Astrocyte of the spinal cord (primary cell): Measurements from ENCODE around the gene RTRAF.

Experiments
- DNase-seq: peaks from one replicate; pipeline ENCODE4 v3.0.0; 2011; ENCODE audit warnings: low read depth, low spot score
- H3K4me3 ChIP-seq: 2 replicates; pipeline ENCODE4 v1.5.1; 2011; ENCODE audit warnings: low read depth, mild to moderate bottlenecking, low read length, moderate library complexity
- CTCF ChIP-seq: IDR thresholded peaks from 2 replicates; pipeline ENCODE4 v1.5.1; 2012; ENCODE audit warnings: low read depth, mild to moderate bottlenecking, low read length, inconsistent platforms
- in situ Hi-C: cut with HindIII; loops from 2 replicates; pipeline ENCODE4 v1.10.0; 2017; ENCODE audit warnings: low sequenced_read_pairs

RTRAF gene

GRCh38 chr14:52021957-52022600 lies 32.7 kb downstream of the RTRAF start:
- in situ Hi-C loops = no loop called here
- DNase-seq = no peak
- no peak overlapping the region for H3K4me3 ChIP-seq
- no peak for TF ChIP-seq CTCF

- peak; percentile 86 for DNase-seq
- TF ChIP-seq CTCF = no peak
- no peak overlapping the region for H3K4me3 ChIP-seq
- in situ Hi-C loops = no loop called here
Observed at GRCh38 chr14:52023518-52023917, 34.2 kb downstream of the RTRAF start.

GRCh38 chr14:52025310-52025709 lies 36.0 kb downstream of the RTRAF start:
- no peak for TF ChIP-seq CTCF
- peak; percentile 95 for DNase-seq
- H3K4me3 ChIP-seq = no peak overlapping the region
- in situ Hi-C loops = no loop called here

GRCh38 chr14:52026017-52026660 lies 36.8 kb downstream of the RTRAF start:
- no peak overlapping the region for H3K4me3 ChIP-seq
- peak; percentile 47 for DNase-seq
- TF ChIP-seq CTCF = no peak
- in situ Hi-C loops = no loop called here

GRCh38 chr14:52026901-52027300 lies 37.6 kb downstream of the RTRAF start:
- in situ Hi-C loops = no loop called here
- DNase-seq = no peak
- TF ChIP-seq CTCF = no peak
- H3K4me3 ChIP-seq = no peak overlapping the region

- no peak for TF ChIP-seq CTCF
- no peak for DNase-seq
- in situ Hi-C loops = no loop called here
- H3K4me3 ChIP-seq = no peak overlapping the region
Observed at GRCh38 chr14:52029881-52030280, 40.5 kb downstream of the RTRAF start.
